ENCODE results near the gene SYNGAP1. TPM values are rescaled to one million over a fixed set of nuclear protein-coding genes. Genes with fewer than 3 reads are reported as not detected.

Gene SYNGAP1
- total and polyA plus RNA-seq, 9 of the 15 experiments (the other 6 are each of a cell fraction or from before 2014, with no cell fraction given): 0.01 to 22.8 (median 3.2) TPM

DNA sequence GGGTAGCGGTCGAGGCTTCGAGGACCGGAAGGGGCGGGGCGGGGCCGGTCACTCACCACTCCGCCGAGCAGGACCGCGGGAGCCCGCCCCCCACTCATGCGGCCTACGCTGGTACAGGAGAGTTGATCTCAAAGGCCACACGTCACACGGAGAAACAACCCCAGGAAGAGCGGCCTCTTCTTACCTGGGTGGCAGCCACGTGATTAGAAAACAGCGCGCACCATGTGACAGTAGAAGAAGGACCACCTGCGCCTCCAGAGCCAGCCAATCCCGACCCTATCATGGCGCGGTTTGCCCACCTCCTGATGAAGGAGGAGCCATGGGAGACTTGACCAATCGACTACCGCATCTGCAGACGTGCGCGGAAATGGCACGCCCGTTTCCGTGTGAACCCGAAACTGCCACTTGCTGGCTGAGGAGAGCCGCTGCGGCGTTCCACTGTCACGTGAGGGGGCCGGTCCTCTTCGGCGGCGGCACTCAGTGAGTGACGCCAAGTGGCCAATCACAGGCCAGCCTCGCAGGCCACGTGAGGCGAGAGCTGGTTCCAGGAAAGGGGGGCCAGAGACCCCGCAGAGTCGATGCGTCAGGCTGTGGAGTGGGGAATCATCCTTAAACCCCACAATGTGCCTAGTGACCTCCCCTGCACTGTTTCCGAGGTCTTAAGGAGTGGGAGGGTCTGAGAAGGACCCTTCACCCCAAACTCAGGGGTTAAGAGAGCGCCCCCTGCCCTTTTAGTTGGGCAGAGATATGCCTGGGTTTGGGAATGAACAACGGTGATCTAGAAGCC lies 1.8 kb upstream of the SYNGAP1 start, which contains the start of gene CUTA (continued):
- TF ChIP-seq, protein P1, sequence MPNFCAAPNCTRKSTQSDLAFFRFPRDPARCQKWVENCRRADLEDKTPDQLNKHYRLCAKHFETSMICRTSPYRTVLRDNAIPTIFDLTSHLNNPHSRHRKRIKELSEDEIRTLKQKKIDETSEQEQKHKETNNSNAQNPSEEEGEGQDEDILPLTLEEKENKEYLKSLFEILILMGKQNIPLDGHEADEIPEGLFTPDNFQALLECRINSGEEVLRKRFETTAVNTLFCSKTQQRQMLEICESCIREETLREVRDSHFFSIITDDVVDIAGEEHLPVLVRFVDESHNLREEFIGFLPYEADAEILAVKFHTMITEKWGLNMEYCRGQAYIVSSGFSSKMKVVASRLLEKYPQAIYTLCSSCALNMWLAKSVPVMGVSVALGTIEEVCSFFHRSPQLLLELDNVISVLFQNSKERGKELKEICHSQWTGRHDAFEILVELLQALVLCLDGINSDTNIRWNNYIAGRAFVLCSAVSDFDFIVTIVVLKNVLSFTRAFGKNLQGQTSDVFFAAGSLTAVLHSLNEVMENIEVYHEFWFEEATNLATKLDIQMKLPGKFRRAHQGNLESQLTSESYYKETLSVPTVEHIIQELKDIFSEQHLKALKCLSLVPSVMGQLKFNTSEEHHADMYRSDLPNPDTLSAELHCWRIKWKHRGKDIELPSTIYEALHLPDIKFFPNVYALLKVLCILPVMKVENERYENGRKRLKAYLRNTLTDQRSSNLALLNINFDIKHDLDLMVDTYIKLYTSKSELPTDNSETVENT (CRISPR knock-in tag; IDR thresholded peaks at IDR 0.05): 0 out of 2 replicates have a peak, but pooled peaks have one; percentile 75
- TF ChIP-seq, protein P2, sequence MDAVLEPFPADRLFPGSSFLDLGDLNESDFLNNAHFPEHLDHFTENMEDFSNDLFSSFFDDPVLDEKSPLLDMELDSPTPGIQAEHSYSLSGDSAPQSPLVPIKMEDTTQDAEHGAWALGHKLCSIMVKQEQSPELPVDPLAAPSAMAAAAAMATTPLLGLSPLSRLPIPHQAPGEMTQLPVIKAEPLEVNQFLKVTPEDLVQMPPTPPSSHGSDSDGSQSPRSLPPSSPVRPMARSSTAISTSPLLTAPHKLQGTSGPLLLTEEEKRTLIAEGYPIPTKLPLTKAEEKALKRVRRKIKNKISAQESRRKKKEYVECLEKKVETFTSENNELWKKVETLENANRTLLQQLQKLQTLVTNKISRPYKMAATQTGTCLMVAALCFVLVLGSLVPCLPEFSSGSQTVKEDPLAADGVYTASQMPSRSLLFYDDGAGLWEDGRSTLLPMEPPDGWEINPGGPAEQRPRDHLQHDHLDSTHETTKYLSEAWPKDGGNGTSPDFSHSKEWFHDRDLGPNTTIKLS (IDR thresholded peaks at IDR 0.05; ENCODE audit: borderline replicate concordance, low read depth): peak; percentile 100
- TF ChIP-seq JUNB (CRISPR knock-in tag; conservative IDR thresholded peaks at IDR 0.05) (no peak), FOXM1 (IDR thresholded peaks at IDR 0.05; ENCODE audit: low read depth) (peak; percentile 53; the same call in 1 of the 2 replicates), FOXM1 (CRISPR knock-in tag; IDR thresholded peaks at IDR 0.05; ENCODE audit: low read depth) (no peak), ZNF184 (CRISPR knock-in tag; IDR thresholded peaks at IDR 0.05) (no peak), NFYB (IDR thresholded peaks at IDR 0.05; ENCODE audit: extremely low read depth, insufficient read length) (peak; percentile 69), HIVEP1 (CRISPR knock-in tag; IDR thresholded peaks at IDR 0.05) (peak; percentile 88; the same call in 1 of the 2 replicates), BMI1 (IDR thresholded peaks at IDR 0.05; ENCODE audit: low read length) (no peak), POLR2AphosphoS5 (IDR thresholded peaks at IDR 0.05; ENCODE audit: control insufficient read depth, insufficient read depth, low read depth, low read length) (peak; percentile 68), ZNF707 (CRISPR knock-in tag; conservative IDR thresholded peaks at IDR 0.05) (no peak; the same call in 1 of the 2 replicates), ZFP30 (CRISPR knock-in tag; IDR thresholded peaks at IDR 0.05; ENCODE audit: borderline replicate concordance) (no peak), TCF3 (CRISPR knock-in tag; IDR thresholded peaks at IDR 0.05) (no peak; the same call in 1 of the 2 replicates), MTA2 (IDR thresholded peaks at IDR 0.05; ENCODE audit: low read depth) (peak; percentile 39; the same call in 1 of the 2 replicates), SMARCE1 (IDR thresholded peaks at IDR 0.05) (peak; percentile 67), POLR2G (IDR thresholded peaks at IDR 0.05; ENCODE audit: low read depth, low read length) (peak; percentile 74), TAF9B (IDR thresholded peaks at IDR 0.05; ENCODE audit: partially characterized antibody) (peak; percentile 80), YY1 (IDR thresholded peaks at IDR 0.05; ENCODE audit: borderline replicate concordance in 1 of 3, control insufficient read depth in 1 of 3, extremely low read depth in 1 of 3, insufficient read depth in 3 of 3, insufficient read length in 1 of 3, insufficient replicate concordance in 2 of 3, low read depth in 1 of 3, low read length in 2 of 3) (peak in 2 of 3 experiments; percentile 70 to 79)
- TF ChIP-seq, protein P3, sequence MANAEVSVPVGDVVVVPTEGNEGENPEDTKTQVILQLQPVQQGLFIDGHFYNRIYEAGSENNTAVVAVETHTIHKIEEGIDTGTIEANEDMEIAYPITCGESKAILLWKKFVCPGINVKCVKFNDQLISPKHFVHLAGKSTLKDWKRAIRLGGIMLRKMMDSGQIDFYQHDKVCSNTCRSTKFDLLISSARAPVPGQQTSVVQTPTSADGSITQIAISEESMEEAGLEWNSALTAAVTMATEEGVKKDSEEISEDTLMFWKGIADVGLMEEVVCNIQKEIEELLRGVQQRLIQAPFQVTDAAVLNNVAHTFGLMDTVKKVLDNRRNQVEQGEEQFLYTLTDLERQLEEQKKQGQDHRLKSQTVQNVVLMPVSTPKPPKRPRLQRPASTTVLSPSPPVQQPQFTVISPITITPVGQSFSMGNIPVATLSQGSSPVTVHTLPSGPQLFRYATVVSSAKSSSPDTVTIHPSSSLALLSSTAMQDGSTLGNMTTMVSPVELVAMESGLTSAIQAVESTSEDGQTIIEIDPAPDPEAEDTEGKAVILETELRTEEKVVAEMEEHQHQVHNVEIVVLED (CRISPR knock-in tag; IDR thresholded peaks at IDR 0.05): peak; percentile 86
- TF ChIP-seq, protein P4, sequence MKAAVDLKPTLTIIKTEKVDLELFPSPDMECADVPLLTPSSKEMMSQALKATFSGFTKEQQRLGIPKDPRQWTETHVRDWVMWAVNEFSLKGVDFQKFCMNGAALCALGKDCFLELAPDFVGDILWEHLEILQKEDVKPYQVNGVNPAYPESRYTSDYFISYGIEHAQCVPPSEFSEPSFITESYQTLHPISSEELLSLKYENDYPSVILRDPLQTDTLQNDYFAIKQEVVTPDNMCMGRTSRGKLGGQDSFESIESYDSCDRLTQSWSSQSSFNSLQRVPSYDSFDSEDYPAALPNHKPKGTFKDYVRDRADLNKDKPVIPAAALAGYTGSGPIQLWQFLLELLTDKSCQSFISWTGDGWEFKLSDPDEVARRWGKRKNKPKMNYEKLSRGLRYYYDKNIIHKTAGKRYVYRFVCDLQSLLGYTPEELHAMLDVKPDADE (conservative IDR thresholded peaks at IDR 0.05; ENCODE audit: control insufficient read depth, low read depth, low read length): no peak
